ENCODE results near the gene RPS6KB2.

RPS6KB2 gene

DNA sequence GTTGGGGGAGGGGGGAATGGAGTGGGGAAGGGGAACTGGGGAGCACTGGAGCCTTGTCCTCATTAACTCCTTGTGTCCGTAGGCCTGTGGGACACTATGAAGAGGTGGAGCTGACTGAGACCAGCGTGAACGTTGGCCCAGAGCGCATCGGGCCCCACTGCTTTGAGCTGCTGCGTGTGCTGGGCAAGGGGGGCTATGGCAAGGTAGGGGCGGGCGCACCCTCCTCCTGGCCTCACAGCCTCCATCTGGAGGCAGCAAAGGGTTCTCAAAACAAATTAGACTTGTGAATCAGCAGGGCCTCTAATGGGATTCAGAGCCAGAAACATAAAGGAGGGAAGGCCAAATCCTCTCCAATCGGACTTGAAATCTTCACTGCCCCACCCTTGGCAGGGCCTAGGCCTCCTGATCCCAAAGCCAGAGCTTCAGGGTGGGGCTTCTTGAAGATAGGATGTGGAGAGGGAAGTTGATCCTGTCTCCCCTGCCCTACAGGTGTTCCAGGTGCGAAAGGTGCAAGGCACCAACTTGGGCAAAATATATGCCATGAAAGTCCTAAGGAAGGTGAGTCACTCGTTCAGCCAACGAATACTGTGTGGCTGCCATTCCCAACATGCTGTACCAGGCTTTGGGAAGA, 859 bp downstream of the RPS6KB2 start:
- TF ChIP-seq CEBPB (IDR thresholded peaks at IDR 0.05) (no peak), TAF1 (IDR thresholded peaks at IDR 0.05; ENCODE audit: low read depth) (no peak), CREB1 (IDR thresholded peaks at IDR 0.05; ENCODE audit: low read depth) (no peak)

DNA sequence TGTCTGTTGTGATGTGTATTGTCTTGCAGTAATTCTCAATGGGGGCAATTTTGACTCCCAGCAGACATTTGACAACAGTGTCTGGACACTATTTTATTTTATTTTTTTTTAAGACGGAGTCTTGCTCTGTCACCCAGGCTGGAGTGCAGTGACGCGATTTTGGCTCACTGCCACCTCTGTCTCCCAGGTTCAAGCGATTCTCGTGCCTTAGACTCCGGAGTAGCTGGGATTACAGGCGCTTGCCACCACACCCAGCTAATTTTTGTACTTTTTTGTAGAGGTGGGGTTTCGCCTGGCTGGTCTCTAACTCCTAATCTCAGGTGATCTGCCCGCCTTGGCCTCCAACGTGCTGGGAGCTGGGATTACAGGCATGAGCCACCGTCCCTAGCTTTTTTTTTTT, 1.4 kb downstream of the RPS6KB2 start:
- TF ChIP-seq EGR1 (IDR thresholded peaks at IDR 0.05) = no peak
- TF ChIP-seq TEAD4 (IDR thresholded peaks at IDR 0.05) = no peak
- no peak for TF ChIP-seq EP300 (IDR thresholded peaks at IDR 0.05; ENCODE audit: borderline replicate concordance)
- TF ChIP-seq, protein P1, sequence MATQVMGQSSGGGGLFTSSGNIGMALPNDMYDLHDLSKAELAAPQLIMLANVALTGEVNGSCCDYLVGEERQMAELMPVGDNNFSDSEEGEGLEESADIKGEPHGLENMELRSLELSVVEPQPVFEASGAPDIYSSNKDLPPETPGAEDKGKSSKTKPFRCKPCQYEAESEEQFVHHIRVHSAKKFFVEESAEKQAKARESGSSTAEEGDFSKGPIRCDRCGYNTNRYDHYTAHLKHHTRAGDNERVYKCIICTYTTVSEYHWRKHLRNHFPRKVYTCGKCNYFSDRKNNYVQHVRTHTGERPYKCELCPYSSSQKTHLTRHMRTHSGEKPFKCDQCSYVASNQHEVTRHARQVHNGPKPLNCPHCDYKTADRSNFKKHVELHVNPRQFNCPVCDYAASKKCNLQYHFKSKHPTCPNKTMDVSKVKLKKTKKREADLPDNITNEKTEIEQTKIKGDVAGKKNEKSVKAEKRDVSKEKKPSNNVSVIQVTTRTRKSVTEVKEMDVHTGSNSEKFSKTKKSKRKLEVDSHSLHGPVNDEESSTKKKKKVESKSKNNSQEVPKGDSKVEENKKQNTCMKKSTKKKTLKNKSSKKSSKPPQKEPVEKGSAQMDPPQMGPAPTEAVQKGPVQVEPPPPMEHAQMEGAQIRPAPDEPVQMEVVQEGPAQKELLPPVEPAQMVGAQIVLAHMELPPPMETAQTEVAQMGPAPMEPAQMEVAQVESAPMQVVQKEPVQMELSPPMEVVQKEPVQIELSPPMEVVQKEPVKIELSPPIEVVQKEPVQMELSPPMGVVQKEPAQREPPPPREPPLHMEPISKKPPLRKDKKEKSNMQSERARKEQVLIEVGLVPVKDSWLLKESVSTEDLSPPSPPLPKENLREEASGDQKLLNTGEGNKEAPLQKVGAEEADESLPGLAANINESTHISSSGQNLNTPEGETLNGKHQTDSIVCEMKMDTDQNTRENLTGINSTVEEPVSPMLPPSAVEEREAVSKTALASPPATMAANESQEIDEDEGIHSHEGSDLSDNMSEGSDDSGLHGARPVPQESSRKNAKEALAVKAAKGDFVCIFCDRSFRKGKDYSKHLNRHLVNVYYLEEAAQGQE (IDR thresholded peaks at IDR 0.05; ENCODE audit: low read depth) = no peak
- no peak for TF ChIP-seq YY1 (IDR thresholded peaks at IDR 0.05; ENCODE audit: low read depth)

DNA sequence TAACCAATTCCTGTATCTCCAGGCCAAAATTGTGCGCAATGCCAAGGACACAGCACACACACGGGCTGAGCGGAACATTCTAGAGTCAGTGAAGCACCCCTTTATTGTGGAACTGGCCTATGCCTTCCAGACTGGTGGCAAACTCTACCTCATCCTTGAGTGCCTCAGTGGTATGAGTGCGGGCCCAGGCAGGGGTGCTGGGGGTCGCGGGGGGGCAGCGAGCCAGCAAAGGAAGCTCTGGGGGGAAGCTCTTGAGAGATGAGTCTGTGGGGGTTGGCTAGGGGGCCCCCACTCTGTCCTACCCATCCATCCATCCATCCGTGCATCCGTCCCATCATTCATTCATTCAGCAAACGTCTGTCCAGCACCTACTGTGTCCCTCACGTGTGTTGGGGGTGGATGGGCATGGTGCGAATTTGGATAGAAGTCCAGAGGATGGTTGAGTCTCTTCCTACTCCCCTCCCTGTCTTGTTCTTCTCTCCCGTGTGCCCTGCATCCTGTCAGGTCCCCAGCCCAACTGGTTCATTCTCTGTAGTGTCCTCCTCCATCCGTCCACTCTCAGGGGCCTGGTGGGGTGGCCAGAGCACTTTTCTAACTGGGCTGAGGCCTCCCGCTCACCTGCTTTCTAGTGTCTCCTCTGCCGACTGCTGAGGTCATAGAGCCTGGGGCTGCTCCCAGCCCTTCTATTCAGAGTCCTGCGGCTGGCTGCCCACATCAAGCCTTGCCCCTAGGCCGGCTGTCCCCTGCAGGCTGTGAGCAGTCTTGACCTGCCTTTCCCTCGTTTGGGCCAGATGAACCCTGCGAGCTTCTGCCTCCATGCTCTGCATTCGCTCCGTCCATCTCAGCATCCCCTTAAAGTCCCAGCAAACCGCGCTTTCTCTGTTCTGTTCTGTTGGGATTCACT, 3.3 kb downstream of the RPS6KB2 start:
- TF ChIP-seq, protein P2, sequence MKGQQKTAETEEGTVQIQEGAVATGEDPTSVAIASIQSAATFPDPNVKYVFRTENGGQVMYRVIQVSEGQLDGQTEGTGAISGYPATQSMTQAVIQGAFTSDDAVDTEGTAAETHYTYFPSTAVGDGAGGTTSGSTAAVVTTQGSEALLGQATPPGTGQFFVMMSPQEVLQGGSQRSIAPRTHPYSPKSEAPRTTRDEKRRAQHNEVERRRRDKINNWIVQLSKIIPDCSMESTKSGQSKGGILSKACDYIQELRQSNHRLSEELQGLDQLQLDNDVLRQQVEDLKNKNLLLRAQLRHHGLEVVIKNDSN (IDR thresholded peaks at IDR 0.05) = no peak
- no peak for TF ChIP-seq TCF12 (IDR thresholded peaks at IDR 0.05; ENCODE audit: low read depth)
- no peak for TF ChIP-seq EGR1 (IDR thresholded peaks at IDR 0.05)
- TF ChIP-seq YY1 (IDR thresholded peaks at IDR 0.05; ENCODE audit: low read depth) = no peak
- TF ChIP-seq, protein P3, sequence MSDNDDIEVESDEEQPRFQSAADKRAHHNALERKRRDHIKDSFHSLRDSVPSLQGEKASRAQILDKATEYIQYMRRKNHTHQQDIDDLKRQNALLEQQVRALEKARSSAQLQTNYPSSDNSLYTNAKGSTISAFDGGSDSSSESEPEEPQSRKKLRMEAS (IDR thresholded peaks at IDR 0.05) = no peak
- TF ChIP-seq RAD21 (IDR thresholded peaks at IDR 0.05; ENCODE audit: low read depth) = no peak
- TF ChIP-seq FOXM1 (IDR thresholded peaks at IDR 0.05; ENCODE audit: borderline replicate concordance, low read depth) = no peak
- no peak for TF ChIP-seq TAF1 (IDR thresholded peaks at IDR 0.05; ENCODE audit: low read depth)
- no peak for TF ChIP-seq NFIC (IDR thresholded peaks at IDR 0.05)
- TF ChIP-seq TEAD4 (IDR thresholded peaks at IDR 0.05) = no peak
- no peak for TF ChIP-seq CEBPB (IDR thresholded peaks at IDR 0.05)
- TF ChIP-seq, protein P1 (IDR thresholded peaks at IDR 0.05; ENCODE audit: low read depth) = no peak
- no peak for TF ChIP-seq ZBTB7A (IDR thresholded peaks at IDR 0.05; ENCODE audit: low read depth)

DNA sequence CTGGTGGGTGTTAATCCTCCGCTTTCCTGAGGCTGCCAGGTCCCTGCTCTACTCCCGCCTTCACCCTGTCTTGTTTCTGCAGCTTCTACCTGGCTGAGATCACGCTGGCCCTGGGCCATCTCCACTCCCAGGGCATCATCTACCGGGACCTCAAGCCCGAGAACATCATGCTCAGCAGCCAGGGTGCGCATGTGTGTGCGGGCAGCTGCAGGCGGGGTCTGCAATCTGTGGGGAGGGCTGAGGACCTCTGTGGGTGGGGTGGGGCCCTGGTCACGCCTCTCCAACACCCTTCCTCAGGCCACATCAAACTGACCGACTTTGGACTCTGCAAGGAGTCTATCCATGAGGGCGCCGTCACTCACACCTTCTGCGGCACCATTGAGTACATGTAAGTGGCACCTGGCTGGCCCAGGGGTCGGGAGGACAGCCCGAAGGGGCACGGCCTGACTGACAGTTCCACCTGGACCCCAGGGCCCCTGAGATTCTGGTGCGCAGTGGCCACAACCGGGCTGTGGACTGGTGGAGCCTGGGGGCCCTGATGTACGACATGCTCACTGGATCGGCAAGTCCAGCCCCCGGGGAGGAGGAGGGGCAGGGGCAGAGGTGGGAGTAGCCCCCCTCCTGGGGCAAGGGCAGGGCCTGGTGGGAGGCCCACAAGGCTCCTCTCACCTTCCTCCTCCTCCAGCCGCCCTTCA, 4.5 kb downstream of the RPS6KB2 start:
- TF ChIP-seq, protein P2 (IDR thresholded peaks at IDR 0.05) = no peak
- no peak for TF ChIP-seq CEBPB (IDR thresholded peaks at IDR 0.05)
- no peak for TF ChIP-seq TCF12 (IDR thresholded peaks at IDR 0.05; ENCODE audit: low read depth)
- TF ChIP-seq TAF1 (IDR thresholded peaks at IDR 0.05; ENCODE audit: low read depth) = no peak
- no peak for TF ChIP-seq FOXM1 (IDR thresholded peaks at IDR 0.05; ENCODE audit: borderline replicate concordance, low read depth)
- no peak for TF ChIP-seq EGR1 (IDR thresholded peaks at IDR 0.05)
- TF ChIP-seq NFIC (IDR thresholded peaks at IDR 0.05) = no peak
- TF ChIP-seq, protein P3 (IDR thresholded peaks at IDR 0.05) = no peak
- no peak for TF ChIP-seq ZBTB7A (IDR thresholded peaks at IDR 0.05; ENCODE audit: low read depth)

DNA sequence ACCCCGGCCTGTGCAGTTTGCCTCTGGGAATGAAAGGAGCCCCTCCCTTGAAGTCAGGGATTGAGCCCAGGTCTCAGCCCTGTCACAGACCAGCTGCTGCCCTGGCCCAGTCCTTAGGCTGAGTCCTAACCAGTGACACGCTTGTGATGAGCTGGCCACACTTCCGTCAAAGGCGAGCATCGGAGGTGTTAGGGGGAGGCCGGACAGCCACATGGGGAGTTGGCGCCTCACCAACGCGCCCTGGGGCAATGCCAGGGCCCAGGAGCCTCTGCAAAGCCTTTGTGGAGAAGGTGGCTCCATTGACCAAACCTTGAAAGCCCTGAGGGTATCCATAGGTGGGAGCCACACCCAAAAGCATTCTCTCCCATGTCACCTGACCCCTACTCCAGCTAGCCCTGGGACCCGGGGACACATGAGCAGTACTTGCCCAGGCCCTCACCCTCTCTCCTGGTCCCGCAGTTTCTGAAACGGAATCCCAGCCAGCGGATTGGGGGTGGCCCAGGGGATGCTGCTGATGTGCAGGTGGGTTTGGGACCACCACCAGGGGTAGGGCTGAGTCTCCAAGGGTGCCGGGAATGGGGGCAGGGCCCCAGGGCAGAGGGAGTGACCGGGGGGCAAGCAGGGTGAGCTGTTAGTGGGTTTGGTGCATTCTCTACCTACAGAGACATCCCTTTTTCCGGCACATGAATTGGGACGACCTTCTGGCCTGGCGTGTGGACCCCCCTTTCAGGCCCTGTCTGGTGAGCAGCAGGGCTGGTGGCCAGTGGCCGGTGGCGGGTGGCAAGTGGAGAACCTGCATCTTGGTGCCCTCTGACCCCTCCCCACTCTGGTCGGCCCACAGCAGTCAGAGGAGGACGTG, 5.5 kb downstream of the RPS6KB2 start:
- no peak for TF ChIP-seq CREB1 (IDR thresholded peaks at IDR 0.05; ENCODE audit: low read depth)
- no peak for TF ChIP-seq RAD21 (IDR thresholded peaks at IDR 0.05; ENCODE audit: low read depth)
- TF ChIP-seq, protein P1 (IDR thresholded peaks at IDR 0.05; ENCODE audit: low read depth) = no peak
- TF ChIP-seq EP300 (IDR thresholded peaks at IDR 0.05; ENCODE audit: borderline replicate concordance) = no peak

Measured in Ishikawa (cell line).